SKM-1 (cell line): Measurements from ENCODE around the gene SEPSECS.

Experiments used
- DNase-seq: peaks from one replicate; lab custom pipeline; 2025; ENCODE audit not compliant: unreplicated experiment; lab: John Stamatoyannopoulos, UW

Gene SEPSECS

GRCh38 chr4:25157081-25157480, 3.2 kb downstream of the SEPSECS start:
- no peak for DNase-seq

DNA sequence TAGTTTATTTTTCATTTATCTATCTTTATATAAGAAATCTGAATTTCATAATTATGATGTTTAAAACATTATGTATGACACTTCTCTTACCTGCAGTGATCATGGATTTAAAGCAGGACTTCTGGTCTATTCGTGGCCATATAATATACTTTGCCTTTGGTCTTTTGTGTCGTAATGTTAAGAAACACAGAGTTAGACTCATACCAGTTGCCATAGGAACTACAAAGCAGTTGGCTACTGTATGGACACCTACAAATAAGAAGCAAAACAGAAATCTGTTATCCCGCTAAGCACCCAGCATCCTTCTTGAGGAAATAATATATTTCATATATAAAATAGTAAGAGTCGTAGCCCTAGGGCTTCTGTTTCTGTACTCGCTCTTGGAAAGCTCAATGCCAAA, 4.3 kb downstream of the SEPSECS start:
- no peak for DNase-seq

- no peak for DNase-seq
Observed at GRCh38 chr4:25154594-25155265, 5.5 kb downstream of the SEPSECS start.

DNA sequence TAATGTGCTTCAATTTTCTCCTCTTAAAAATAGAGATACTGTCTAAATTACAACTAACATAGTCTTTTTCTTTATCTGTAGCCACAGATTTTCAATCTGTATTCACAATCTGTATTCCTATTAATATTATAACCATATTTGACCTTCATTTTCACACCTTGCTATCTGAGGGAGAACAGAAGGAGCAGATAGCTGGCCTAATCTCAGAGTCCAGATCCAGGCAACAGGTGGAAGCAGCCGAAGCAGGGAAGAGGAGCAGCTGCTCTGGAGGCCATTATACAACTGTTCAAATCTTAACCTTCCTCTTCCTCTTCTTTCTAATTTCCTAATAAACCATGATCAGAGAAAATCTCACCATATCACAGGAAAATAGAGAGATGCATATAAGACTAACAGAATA, 14.2 kb downstream of the SEPSECS start:
- no peak for DNase-seq

DNA sequence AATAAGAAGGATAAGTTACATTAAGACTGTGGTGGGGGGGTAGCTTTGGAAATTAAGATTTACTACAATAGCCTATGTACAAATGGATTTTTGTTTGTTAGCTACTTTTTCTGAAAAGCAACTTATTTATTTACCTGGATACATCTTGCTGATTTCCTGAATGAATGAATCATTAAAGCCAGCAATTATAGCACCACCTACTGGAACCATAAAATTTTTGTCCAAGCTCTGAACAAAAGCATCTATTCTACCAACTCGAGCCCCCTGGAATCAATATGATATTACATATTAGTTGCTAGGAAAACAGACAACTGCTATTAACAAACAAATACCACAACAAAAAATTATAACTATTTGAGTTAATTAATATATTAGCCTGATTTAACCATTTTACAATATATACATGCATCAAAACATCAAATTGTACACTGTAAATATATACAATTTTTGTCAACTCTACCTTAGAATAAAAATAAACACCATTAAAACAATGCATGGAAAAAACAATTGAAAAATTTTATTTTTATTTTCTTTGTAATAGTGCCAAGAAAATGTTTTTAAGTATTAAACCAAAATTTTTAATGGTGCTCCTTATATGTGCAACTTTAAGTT, 15.3 kb downstream of the SEPSECS start:
- DNase-seq: no peak

- DNase-seq: no peak
Observed at GRCh38 chr4:25142468-25142867, 17.8 kb downstream of the SEPSECS start.

GRCh38 chr4:25141592-25141991, 18.7 kb downstream of the SEPSECS start:
- DNase-seq: no peak

DNA sequence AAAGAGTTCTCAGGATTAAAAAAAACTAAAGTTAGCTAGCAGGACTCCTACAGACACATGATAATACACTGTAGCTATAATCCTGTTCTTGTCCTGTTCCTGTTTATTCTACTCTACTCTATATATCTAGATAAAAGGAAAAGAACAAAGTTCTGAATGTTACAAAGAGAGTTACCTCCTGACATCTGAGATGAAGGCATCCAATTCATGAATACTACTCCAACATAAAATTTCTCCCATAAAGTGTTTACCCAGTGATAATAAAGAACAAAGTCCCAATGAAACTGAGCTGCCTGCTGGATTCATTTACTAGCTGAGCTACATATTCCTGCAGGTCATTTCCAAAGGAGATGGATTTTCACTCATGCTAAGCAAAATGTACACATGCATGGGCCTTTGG, 27.1 kb downstream of the SEPSECS start:
- no peak for DNase-seq

DNA sequence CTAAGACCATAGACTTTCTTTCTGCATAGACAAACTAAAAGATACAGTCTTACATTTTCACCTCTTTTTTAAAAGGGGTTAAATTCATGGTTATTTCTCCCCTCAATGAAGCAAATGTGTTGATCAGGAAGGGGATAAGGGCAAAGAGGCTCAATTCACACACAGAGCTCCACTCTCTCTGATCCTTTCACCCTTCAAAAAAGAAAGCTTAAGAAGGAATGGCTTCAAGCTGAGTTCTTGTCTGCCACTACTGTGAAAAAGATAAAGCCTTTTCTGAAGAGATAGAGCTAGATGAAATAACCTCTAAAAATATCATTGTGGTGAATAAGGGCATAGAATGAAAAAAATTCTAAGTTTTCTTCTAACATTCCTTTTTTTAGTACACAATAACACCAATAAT, 28.3 kb downstream of the SEPSECS start:
- DNase-seq: no peak

- no peak for DNase-seq
Observed at GRCh38 chr4:25131381-25131780, 28.9 kb downstream of the SEPSECS start.

GRCh38 chr4:25129917-25130316, 30.3 kb downstream of the SEPSECS start:
- DNase-seq: no peak

DNA sequence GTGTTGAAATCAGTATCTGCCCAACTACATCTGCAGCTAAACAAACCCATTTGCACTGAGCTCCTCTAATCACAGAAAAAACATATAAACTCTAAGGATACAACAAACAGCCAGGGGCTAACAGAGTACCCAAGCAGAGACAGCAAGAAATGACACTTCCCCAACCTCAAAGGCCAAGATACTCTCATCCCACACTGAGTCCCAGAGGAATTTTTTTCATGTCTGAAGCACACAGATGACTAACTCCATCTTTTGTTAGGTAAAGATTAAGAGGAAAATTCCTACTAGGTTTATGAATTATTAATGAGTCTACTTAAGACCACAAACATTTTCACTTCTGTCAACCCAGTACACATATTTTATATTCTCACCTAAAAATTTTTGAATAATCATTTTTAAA, 31.6 kb downstream of the SEPSECS start:
- DNase-seq: no peak

GRCh38 chr4:25123236-25123635, 37.0 kb downstream of the SEPSECS start:
- DNase-seq: no peak

GRCh38 chr4:25120146-25120940, 39.9 kb downstream of the SEPSECS start:
- DNase-seq: no peak

DNA sequence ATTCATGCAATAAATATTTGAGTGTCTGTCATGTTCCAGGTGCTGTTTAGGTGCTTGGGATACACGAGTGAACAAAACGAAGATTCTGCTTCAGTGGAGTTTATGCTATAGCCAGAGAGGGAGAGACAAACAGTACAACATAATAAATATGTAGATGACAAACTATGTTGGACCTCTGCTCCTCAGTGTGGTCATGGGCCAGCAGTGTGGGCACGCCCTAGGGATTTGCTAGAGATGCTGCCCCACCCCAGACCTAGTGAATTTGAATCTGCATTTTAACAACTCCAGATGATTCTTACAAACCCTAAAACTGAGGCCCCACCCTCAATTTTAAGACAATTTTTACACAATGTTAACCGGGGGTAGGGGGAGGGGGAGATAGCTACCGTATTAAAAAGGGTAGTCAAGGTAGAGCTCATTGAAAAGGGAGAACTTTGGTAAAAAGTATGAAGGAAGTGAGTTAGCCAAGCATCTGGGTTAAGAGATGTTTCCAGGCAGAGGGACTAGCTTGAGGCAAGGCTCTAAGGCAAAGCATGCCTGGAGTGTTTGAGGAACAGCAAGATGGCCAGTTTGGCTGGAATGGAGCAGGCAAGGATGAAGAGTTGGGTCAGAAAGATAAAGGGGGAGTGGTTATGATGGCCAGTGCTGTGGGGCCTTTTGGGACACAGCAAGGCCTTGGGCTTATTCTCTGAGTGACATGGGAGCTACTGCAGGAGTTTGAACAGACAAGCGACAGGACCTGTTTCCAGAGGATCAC, 42.4 kb downstream of the SEPSECS start:
- DNase-seq: no peak

GRCh38 chr4:25117274-25117673, 43.0 kb downstream of the SEPSECS start:
- DNase-seq: no peak

- DNase-seq: no peak
Observed at GRCh38 chr4:25113915-25114904, 46.0 kb downstream of the SEPSECS start.

- no peak for DNase-seq
Observed at GRCh38 chr4:25112995-25113380, 47.3 kb downstream of the SEPSECS start.

GRCh38 chr4:25112366-25112994, 47.8 kb downstream of the SEPSECS start:
- no peak for DNase-seq

DNA sequence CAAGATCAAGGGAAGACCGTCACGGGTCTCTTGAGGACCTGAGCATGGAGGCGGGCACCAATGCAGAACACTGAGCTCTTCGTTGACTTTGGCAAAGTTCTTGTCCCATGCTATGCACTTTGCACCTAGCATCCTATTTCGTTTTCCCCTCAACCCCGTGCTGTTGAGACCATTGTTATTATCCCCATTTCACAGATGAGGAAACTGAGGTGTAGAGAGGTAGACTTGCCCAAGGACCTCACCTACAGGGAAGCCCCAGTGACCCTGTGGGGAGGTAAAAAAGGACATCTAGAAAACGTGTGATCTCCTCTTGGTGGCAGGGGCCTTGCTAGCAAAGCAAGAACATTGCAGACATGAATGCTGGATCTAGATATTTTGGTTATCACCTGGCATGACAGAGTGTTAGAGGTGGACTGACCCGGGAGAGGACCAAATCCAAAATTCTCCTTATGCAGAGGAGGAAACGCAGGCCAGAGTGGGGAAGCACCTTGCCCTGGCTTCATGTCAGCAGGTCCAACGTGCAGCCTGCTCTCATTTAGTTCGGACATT, 48.5 kb downstream of the SEPSECS start:
- DNase-seq: no peak
